ENCODE measurements around the gene TSC22D1.

GRCh38 chr13:44396701-44397580 is 179.2 kb downstream of the TSC22D1 start:
- TF ChIP-seq CTCF (IDR thresholded peaks at IDR 0.05) (no peak), POLR2AphosphoS5 (IDR thresholded peaks at IDR 0.05) (peak in 1 of 3 donors; percentile 6)
